HL-60 (cell line): Measurements from ENCODE around the gene CCDC192.

Experiments
- DNase-seq, 2 experiments: peaks; one replicate each; pipeline ENCODE4 v3.0.0-alpha.2; 2010 to 2020; ENCODE audit warnings: low read depth in 1 of 2, low spot score in 1 of 2
- H3K27ac ChIP-seq: fragments of 250-450 bp; sonication (Bioruptor Pico); replicated peaks from 2 replicates; pipeline ENCODE4 v1.5.1; 2020; ENCODE audit warnings: mild to moderate bottlenecking, moderate library complexity
- H3K27me3 ChIP-seq: fragments of 250-450 bp; sonication (Bioruptor Pico); 2 replicates; pipeline ENCODE4 v1.5.1; 2021; ENCODE audit warnings: mild to moderate bottlenecking, moderate library complexity; ENCODE audit not compliant: insufficient read depth, poor library complexity, severe bottlenecking
- H3K4me3 ChIP-seq: replicated peaks from 2 replicates; pipeline ENCODE4 v1.5.1; 2011; ENCODE audit warnings: mild to moderate bottlenecking, control low read depth, low read length; ENCODE audit not compliant: insufficient read depth
- GABPA ChIP-seq: IDR thresholded peaks from 2 replicates; pipeline ENCODE4 v1.6.1; 2012; ENCODE audit warnings: low read depth
- POLR2AphosphoS5 ChIP-seq: IDR thresholded peaks from 2 replicates; pipeline ENCODE4 v1.6.1; 2012; ENCODE audit warnings: low read depth
- SPI1 ChIP-seq: IDR thresholded peaks from 2 replicates; pipeline ENCODE4 v1.6.1; 2012; ENCODE audit warnings: low read depth, mild to moderate bottlenecking, borderline replicate concordance
- TF ChIP-seq, protein P1 (sequence below): IDR thresholded peaks from one replicate; pipeline ENCODE4 v1.5.1; 2011; ENCODE audit warnings: low read length, control low read depth, inconsistent platforms; ENCODE audit not compliant: insufficient read depth
- TF ChIP-seq, protein P2 (sequence below): IDR thresholded peaks from 2 replicates; pipeline ENCODE4 v1.6.1; 2012; ENCODE audit warnings: low read depth; ENCODE audit not compliant: insufficient replicate concordance

The CCDC192 gene

DNA sequence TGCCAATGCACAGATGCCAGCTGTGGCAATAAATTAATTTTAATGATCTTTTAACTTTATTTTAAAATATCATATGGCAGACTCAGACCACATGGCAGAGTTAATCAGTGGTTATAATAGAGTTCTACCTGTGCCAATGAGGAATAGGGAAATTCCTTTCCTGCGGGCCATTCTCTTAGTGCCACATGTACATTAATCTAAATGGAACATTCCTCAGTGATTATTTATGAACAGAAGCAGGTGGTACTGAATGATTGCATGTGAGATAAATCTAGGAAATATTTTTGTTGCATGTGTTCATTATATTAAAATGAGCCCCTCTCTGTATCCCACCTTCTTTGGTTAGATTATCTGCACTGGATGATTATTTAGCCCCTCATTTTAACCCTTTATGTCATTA lies 102.3 kb downstream of the CCDC192 start:
- Histone ChIP-seq H3K27me3 (no peaks in the 10 kb centered on the region), H3K27ac (no peak overlapping the region), H3K4me3 (no peak overlapping the region)
- DNase-seq = no peak
- TF ChIP-seq GABPA (no peak), SPI1 (no peak), POLR2AphosphoS5 (no peak)
- TF ChIP-seq, protein P1, sequence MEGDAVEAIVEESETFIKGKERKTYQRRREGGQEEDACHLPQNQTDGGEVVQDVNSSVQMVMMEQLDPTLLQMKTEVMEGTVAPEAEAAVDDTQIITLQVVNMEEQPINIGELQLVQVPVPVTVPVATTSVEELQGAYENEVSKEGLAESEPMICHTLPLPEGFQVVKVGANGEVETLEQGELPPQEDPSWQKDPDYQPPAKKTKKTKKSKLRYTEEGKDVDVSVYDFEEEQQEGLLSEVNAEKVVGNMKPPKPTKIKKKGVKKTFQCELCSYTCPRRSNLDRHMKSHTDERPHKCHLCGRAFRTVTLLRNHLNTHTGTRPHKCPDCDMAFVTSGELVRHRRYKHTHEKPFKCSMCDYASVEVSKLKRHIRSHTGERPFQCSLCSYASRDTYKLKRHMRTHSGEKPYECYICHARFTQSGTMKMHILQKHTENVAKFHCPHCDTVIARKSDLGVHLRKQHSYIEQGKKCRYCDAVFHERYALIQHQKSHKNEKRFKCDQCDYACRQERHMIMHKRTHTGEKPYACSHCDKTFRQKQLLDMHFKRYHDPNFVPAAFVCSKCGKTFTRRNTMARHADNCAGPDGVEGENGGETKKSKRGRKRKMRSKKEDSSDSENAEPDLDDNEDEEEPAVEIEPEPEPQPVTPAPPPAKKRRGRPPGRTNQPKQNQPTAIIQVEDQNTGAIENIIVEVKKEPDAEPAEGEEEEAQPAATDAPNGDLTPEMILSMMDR = no peak
- TF ChIP-seq, protein P2, sequence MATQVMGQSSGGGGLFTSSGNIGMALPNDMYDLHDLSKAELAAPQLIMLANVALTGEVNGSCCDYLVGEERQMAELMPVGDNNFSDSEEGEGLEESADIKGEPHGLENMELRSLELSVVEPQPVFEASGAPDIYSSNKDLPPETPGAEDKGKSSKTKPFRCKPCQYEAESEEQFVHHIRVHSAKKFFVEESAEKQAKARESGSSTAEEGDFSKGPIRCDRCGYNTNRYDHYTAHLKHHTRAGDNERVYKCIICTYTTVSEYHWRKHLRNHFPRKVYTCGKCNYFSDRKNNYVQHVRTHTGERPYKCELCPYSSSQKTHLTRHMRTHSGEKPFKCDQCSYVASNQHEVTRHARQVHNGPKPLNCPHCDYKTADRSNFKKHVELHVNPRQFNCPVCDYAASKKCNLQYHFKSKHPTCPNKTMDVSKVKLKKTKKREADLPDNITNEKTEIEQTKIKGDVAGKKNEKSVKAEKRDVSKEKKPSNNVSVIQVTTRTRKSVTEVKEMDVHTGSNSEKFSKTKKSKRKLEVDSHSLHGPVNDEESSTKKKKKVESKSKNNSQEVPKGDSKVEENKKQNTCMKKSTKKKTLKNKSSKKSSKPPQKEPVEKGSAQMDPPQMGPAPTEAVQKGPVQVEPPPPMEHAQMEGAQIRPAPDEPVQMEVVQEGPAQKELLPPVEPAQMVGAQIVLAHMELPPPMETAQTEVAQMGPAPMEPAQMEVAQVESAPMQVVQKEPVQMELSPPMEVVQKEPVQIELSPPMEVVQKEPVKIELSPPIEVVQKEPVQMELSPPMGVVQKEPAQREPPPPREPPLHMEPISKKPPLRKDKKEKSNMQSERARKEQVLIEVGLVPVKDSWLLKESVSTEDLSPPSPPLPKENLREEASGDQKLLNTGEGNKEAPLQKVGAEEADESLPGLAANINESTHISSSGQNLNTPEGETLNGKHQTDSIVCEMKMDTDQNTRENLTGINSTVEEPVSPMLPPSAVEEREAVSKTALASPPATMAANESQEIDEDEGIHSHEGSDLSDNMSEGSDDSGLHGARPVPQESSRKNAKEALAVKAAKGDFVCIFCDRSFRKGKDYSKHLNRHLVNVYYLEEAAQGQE = no peak

DNA sequence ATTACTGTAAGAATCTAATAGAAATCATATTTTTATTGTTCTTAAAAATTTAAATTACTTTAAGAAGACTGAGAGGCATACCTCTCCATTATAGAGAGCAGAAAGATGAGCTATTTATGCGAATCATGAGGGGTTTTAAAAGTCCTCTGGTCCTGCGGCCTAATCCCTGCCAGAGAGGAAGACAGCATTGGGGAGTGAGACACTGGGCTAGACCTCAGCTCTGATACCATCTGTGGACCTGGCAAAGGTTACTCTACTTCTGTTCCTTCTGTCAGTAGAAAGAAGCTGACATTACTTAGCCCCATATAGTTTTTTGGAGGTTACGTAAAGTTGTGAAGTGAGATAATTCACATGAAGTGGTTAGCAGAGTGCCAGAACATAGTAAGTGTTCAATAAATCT lies 103.6 kb downstream of the CCDC192 start:
- TF ChIP-seq, protein P1 = no peak
- TF ChIP-seq SPI1 = no peak
- TF ChIP-seq GABPA = no peak
- no peak for TF ChIP-seq POLR2AphosphoS5
- TF ChIP-seq, protein P2 = no peak
- Histone ChIP-seq H3K27me3 (no peaks in the 10 kb centered on the region), H3K27ac (no peak overlapping the region), H3K4me3 (no peak overlapping the region)
- no peak for DNase-seq

DNA sequence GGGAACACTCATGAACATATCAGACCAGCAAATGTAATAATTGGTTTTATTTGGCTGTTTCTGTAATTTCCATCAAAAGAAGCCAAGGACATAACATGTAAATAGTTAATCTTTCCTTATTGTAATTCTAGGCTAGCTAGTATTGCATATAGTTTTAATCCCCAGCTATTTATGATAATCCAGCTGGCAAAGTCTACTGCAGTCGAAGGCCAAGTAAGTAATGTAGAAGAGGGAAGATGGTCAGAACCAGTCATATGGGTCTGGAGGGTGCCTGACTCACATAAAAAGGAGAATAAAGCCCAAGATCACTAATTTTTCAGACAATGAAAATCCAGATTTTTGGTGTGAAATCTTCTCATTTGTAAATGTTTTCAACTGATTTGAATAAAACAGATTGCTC lies 106.3 kb downstream of the CCDC192 start:
- H3K27ac ChIP-seq = no peak overlapping the region
- TF ChIP-seq SPI1 (no peak), GABPA (no peak), POLR2AphosphoS5 (no peak)
- TF ChIP-seq, protein P1 = no peak
- TF ChIP-seq, protein P2 = no peak

More for the DNA sequence above, 106.3 kb downstream of the CCDC192 start:
- H3K27me3 ChIP-seq = no peaks in the 10 kb centered on the region
- H3K4me3 ChIP-seq = no peak overlapping the region
- DNase-seq = no peak
